GM13976 (cell line): Measurements from ENCODE around the gene AP1B1.
A peak's percentile ranks its signal among the peaks of the same experiment; 100 is the strongest.

ENCODE experiments used
- DNase-seq: peaks from one replicate; pipeline ENCODE4 v3.0.0; 2012; ENCODE audit warnings: low spot score
- in situ Hi-C: fragments of 300-500 bp; cut with MboI; formaldehyde crosslinking; loops from one replicate; pipeline ENCODE4 v1.12.0; 2022; ENCODE audit warnings: low sequenced_read_pairs, mixed read lengths, inconsistent platforms; ENCODE audit not compliant: unreplicated experiment
- TF ChIP-seq, protein P1 (sequence below): IDR thresholded peaks from 2 replicates; pipeline ENCODE4 v1.5.1; 2012; ENCODE audit warnings: borderline replicate concordance, mild to moderate bottlenecking; ENCODE audit not compliant: insufficient read depth; ENCODE audit errors: extremely low read depth, missing control alignments, control extremely low read depth

The AP1B1 gene

DNA sequence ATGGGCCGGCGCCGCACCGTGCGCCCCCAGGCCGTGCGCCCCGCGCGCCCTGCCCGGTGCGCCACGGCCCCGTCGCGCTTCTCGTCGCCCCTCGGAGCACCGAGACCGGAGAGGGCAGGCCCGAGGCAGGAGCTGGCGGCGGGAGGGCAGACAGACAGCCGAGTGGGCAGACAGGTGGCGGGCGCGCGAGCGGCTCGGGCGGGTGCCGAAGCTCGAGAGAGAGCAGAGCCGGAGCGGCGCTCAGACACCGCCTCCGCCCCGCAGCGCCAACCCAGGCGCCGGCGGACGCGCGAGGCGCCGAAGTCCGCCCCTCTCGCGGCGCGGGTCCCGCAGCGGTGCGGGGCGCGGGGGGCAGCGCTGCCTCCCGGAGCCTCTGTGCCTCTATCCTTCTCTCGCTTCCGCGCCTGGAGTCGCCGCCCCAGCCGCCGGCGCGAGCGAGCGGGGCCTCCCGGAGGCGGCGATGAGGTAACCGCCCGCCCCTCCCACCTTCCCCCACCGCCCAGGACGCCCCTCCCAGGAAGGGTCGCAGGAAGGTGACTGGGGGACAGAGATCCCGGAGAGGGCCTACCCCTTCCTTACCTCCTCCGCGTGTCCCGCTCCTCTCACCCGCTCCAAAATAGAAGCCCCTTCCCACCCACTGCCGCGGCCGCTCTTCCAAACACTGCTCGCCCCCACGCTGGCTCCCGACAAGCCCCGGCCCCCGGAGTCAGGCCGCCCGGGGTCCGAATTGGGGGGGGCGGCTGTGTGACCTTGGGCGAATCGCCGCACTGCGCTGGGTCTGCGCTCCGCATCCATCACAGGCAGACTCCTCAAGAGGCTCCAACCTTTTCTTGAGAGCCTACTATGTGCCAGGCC lies 72.9 kb downstream of the AP1B1 start, which contains the start of gene RASL10A:
Gene RASL10A, minus strand, starts transcription at position 412 of the 855 bp plus-strand sequence. CDS start 451 bp downstream, outside the sequence.
- TF ChIP-seq, protein P1, sequence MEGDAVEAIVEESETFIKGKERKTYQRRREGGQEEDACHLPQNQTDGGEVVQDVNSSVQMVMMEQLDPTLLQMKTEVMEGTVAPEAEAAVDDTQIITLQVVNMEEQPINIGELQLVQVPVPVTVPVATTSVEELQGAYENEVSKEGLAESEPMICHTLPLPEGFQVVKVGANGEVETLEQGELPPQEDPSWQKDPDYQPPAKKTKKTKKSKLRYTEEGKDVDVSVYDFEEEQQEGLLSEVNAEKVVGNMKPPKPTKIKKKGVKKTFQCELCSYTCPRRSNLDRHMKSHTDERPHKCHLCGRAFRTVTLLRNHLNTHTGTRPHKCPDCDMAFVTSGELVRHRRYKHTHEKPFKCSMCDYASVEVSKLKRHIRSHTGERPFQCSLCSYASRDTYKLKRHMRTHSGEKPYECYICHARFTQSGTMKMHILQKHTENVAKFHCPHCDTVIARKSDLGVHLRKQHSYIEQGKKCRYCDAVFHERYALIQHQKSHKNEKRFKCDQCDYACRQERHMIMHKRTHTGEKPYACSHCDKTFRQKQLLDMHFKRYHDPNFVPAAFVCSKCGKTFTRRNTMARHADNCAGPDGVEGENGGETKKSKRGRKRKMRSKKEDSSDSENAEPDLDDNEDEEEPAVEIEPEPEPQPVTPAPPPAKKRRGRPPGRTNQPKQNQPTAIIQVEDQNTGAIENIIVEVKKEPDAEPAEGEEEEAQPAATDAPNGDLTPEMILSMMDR = no peak
- no peak for DNase-seq
- in situ Hi-C loops = no loop called here

DNA sequence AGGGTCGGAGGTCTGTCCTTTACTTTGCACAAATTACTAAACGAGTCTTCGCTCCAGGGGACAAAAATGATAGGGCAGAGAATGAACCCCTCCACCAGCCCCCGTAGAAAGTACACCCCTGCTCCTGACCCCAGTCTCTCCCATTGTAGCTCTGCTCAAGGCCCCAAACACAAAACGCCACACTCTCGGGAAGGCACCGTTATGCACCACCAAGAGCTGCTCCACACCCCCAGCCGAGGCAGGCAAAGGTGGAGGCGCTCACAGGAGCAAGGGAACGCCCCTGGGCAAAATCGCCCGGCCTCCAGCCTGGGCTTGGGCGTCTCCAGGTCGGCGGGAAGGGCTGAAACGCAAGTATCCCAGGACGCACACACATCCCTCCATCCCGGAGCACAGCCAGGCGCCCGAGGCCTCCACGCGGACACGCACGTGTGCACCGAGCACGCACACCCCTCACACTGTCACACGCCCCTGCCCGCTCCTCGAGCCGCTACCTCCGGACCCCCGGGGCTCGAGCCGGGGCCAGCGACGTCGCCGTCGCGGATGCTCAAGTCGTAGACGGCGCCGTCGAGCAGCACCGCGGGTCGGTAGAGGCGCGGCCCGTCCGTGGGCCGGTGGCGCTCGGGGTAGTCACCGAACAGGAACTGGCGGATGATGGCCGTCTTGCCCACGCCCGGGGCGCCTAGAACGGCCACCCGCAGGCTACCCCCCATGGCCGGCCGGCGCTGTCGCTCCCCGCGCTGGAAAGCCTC lies 73.7 kb downstream of the AP1B1 start:
- no peak for DNase-seq
- TF ChIP-seq, protein P1 = no peak
- in situ Hi-C loops = no loop called here

DNA sequence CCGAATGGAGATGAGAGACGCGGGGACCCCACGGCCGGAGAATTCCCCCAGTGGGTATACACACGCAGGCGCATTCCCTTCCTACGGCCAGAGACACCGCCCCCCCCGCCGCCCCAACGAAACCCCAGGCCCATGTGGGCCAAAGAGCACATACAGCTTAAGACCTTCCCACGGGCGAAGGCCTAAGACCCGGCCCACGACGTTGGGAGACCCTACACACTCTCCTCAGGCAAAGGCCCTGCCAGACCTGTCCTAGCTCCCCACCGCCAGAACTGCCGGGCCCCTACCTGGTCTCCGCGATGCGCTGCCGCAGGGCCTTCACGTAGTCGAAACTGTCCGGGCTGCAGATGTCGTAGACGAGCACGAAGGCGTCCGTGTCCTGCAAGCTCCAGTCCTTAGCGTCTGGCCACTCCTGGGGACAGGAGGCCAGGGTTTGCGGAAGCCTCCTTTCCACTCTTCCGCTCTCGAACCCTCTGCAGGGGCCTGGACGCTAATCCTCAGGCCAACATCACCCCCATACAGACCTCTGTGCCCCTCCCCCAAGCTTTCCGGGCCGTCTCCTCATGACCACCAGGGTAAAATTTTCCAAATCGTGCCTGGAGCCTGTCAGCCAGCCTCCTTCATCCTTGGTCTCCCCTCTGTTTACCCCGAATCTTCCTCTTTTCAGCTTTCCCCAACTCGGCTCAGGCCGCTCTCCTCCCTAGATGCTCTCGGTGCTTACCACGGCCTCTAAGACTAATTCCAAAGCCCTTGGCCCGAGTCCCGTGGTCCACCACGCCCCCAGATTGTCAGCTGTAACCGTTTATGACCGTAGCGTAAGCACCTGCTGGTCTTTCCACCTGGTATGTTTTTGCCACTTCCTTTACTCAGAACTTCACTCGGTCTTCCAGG lies 74.5 kb downstream of the AP1B1 start:
- peak; percentile 43 for DNase-seq
- in situ Hi-C loops = no loop called here
- TF ChIP-seq, protein P1 = no peak

DNA sequence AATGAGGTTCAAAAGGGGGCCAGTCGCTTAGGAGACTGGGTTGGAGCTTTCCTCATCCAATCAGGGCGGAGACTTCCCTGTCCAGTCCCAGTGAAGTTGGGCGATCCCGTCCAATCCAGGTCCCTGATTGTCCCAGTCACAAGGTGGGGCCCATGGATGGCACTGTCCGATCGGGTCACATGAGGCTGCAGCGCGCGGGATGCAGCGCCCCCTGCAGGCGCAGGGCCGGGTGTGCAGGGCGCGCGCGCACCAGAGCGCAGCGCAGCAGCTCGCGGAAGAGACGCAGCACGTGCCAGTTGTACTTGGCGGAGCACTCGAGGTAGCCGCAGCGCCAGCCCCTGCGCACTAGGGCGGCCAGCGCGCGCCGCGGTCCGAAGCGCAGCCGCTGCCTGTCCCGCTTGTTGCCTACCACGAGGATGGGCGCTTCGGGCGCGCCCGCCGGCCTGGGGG lies 75.2 kb downstream of the AP1B1 start:
- in situ Hi-C loops = no loop called here
- peak; percentile 73 for DNase-seq
- TF ChIP-seq, protein P1 = peak; percentile 46

DNA sequence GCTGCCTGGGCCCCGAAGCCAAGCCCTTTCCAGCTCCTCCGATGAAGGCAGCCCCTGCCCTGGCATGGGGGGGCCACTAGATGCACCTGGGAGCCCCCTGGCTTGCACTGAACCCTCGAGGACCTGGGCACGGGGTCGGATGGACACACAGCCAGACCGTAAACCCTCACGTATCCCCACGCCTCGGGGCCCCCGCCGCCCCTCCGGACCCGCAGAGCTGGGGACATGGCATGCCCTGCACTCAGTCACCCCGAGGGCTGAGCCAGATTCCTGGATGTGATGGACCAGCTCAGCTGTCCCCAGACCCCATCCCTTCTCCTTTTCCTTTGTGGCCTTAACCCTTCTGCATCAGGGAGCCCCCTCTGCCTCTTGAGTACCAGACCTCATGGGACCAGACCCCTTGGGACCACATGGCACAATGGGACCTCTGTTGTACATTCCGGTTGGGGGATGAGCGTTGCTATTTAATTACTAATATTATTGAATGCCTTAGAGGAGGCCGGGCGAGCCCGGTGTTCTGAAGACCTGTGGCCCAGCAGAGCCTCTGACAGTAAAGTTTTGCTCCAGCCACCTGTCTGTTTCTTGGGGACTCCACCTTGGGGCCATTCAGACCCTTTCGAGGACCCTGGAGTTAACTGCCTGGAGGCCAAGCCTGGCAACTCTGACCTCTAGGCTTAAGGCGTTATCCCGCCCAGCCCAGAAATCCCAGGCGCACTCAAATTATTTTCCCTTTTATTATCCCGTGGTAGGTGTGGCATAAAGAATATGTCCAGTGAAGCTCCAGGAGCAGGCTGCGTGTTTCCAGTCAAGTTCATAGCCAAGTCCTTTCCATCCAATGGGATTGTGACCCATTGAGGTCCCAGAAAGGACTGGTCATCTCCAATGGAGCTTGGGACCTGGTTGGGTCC lies 75.9 kb downstream of the AP1B1 start:
- DNase-seq = peak; percentile 36
- in situ Hi-C loops = no loop called here
- TF ChIP-seq, protein P1 = no peak
